ENCODE data around the gene ITPR2.

- TF ChIP-seq EZH2phosphoT487 (IDR thresholded peaks at IDR 0.05; ENCODE audit: low read length): no peak
- TF ChIP-seq CTCF (IDR thresholded peaks at IDR 0.05; ENCODE audit: low read length): no peak
These were observed 293.9 kb downstream of the ITPR2 start for GRCh38 chr12:26539131-26539530.

All from MM.1S (cell line).